IMR-90 (cell line): ENCODE data around the gene CRIM1. TPM values are rescaled to one million over a fixed set of nuclear protein-coding genes. Genes with fewer than 3 reads are reported as not detected.

Experiments
- ATAC-seq: fragments of 200-7000 bp; cut with Tn5 transposase; 2 replicates; pipeline ENCODE4 v1.9.1; 2020; ENCODE audit warnings: low read depth, mild to moderate bottlenecking, moderate library complexity
- BruUV-seq: library from RNA; stranded (reverse); fragments of 400-500 nt; replicated peaks from 2 replicates; lab custom pipeline; 2021; lab: Mats Ljungman, UMichigan
- CTCF ChIA-PET: fragments of 300-600 bp; formaldehyde crosslinking; extraction: SDS; loops from one replicate; lab custom pipeline; 2021; ENCODE audit warnings: antibody characterized with exemption; lab: Yijun Ruan, JAX
- POLR2A ChIA-PET: fragments of 300-600 bp; sonication (Branson Sonifier 250); formaldehyde crosslinking; loops from one replicate; lab custom pipeline; 2022; ENCODE audit warnings: antibody characterized with exemption; ENCODE audit not compliant: unreplicated experiment; lab: Charles Lee
- DNase-seq: peaks from one replicate; pipeline ENCODE4 v3.0.0; 2013
- H2AFZ ChIP-seq: replicated peaks from 2 replicates; pipeline ENCODE3; 2013; ENCODE audit warnings: low read length, mild to moderate bottlenecking; ENCODE audit not compliant: poor library complexity
- H2AK5ac ChIP-seq: 2 replicates; pipeline ENCODE4 v1.6.1; 2013; ENCODE audit warnings: low read depth, low read length, inconsistent platforms
- H2AK9ac ChIP-seq: replicated peaks from 2 replicates; pipeline ENCODE3; 2013; ENCODE audit warnings: mild to moderate bottlenecking, low read depth, low read length, moderate library complexity; ENCODE audit not compliant: poor library complexity
- H2BK120ac ChIP-seq: 2 replicates; pipeline ENCODE4 v1.6.1; 2013; ENCODE audit warnings: low read depth, low read length, inconsistent platforms
- H2BK15ac ChIP-seq: 3 replicates; pipeline ENCODE4 v1.6.1; 2013; ENCODE audit warnings: low read depth, low read length, inconsistent platforms
- H2BK20ac ChIP-seq: 2 replicates; pipeline ENCODE4 v1.6.1; 2013; ENCODE audit warnings: low read depth, mild to moderate bottlenecking, inconsistent platforms, low read length, moderate library complexity
- H2BK5ac ChIP-seq: 2 replicates; pipeline ENCODE4 v1.6.1; 2013; ENCODE audit warnings: mild to moderate bottlenecking, low read depth, low read length, inconsistent platforms; ENCODE audit not compliant: poor library complexity, severe bottlenecking
- H3K14ac ChIP-seq: replicated peaks from 2 replicates; pipeline ENCODE4 v1.6.1; 2013; ENCODE audit warnings: low read depth, low read length, inconsistent platforms
- H3K18ac ChIP-seq: 2 replicates; pipeline ENCODE4 v1.6.1; 2013; ENCODE audit warnings: low read depth, low read length, control low read depth
- H3K23ac ChIP-seq: 2 replicates; pipeline ENCODE4 v1.6.1; 2013; ENCODE audit warnings: low read depth, low read length, inconsistent platforms
- H3K27ac ChIP-seq: 2 replicates; pipeline ENCODE4 v1.5.1; 2013; ENCODE audit warnings: mild to moderate bottlenecking, control low read depth, low read length; ENCODE audit not compliant: insufficient read depth
- H3K27me3 ChIP-seq: 2 replicates; pipeline ENCODE4 v1.6.1; 2013; ENCODE audit warnings: low read length; ENCODE audit not compliant: control insufficient read depth, insufficient read depth
- H3K36me3 ChIP-seq: 2 replicates; pipeline ENCODE4 v1.6.1; 2013; ENCODE audit warnings: low read length, mixed read lengths; ENCODE audit not compliant: control insufficient read depth, insufficient read depth
- H3K4ac ChIP-seq: 2 replicates; pipeline ENCODE4 v1.6.1; 2013; ENCODE audit warnings: low read depth, low read length, inconsistent platforms
- H3K4me1 ChIP-seq: 2 replicates; pipeline ENCODE4 v1.6.1; 2013; ENCODE audit warnings: low read length, mixed read lengths; ENCODE audit not compliant: control insufficient read depth, insufficient read depth
- H3K4me2 ChIP-seq: 2 replicates; pipeline ENCODE4 v1.6.1; 2013; ENCODE audit warnings: low read depth, mild to moderate bottlenecking, control low read depth, low read length, moderate library complexity
- H3K4me3 ChIP-seq: 2 replicates; pipeline ENCODE4 v1.5.1; 2013; ENCODE audit warnings: low read depth, mild to moderate bottlenecking, control low read depth, low read length, moderate library complexity; ENCODE audit not compliant: insufficient read depth
- H3K56ac ChIP-seq: 2 replicates; pipeline ENCODE4 v1.6.1; 2013; ENCODE audit warnings: low read length, inconsistent platforms; ENCODE audit not compliant: insufficient read depth; ENCODE audit errors: extremely low read depth
- H3K79me1 ChIP-seq, 2 experiments: 2 replicates each; pipeline ENCODE4 v1.6.1; 2013; ENCODE audit warnings: low read length in 2 of 2, inconsistent platforms in 1 of 2, low read depth in 1 of 2
- H3K9ac ChIP-seq: 2 replicates; pipeline ENCODE4 v1.6.1; 2013; ENCODE audit warnings: low read depth, low read length, control low read depth
- H3K9me1 ChIP-seq: 2 replicates; pipeline ENCODE4 v1.6.1; 2013; ENCODE audit warnings: low read length, inconsistent platforms; ENCODE audit not compliant: insufficient read depth
- H3K9me3 ChIP-seq: 2 replicates; pipeline ENCODE4 v1.6.1; 2013; ENCODE audit warnings: low read length; ENCODE audit not compliant: control insufficient read depth, insufficient read depth
- H4K20me1 ChIP-seq: 2 replicates; pipeline ENCODE4 v1.6.1; 2013; ENCODE audit warnings: low read length, inconsistent platforms; ENCODE audit not compliant: insufficient read depth
- H4K5ac ChIP-seq: 2 replicates; pipeline ENCODE4 v1.6.1; 2013; ENCODE audit warnings: mild to moderate bottlenecking, low read depth, low read length, control low read depth
- H4K8ac ChIP-seq, 2 experiments: 2 replicates each; pipeline ENCODE4 v1.6.1; 2013; ENCODE audit warnings: low read depth in 2 of 2, low read length in 2 of 2, control low read depth in 1 of 2, inconsistent platforms in 1 of 2
- H4K91ac ChIP-seq: 2 replicates; pipeline ENCODE4 v1.6.1; 2013; ENCODE audit warnings: low read depth, low read length, inconsistent platforms; ENCODE audit not compliant: insufficient read depth
- BHLHE40 ChIP-seq: fragments of 150-350 bp; IDR thresholded peaks from 2 replicates; pipeline ENCODE4 v1.6.1; 2016; ENCODE audit warnings: mild to moderate bottlenecking, low read depth, low read length
- CEBPB ChIP-seq: IDR thresholded peaks from 2 replicates; pipeline ENCODE4 v1.6.1; 2012; ENCODE audit warnings: low read depth, low read length, improper control_type of control experiment
- POLR2A ChIP-seq: IDR thresholded peaks from 2 replicates; pipeline ENCODE4 v1.6.1; 2012; ENCODE audit warnings: mild to moderate bottlenecking, low read depth, low read length
- USF2 ChIP-seq: fragments of 150-350 bp; IDR thresholded peaks from 2 replicates; pipeline ENCODE4 v1.6.1; 2017; ENCODE audit warnings: mild to moderate bottlenecking, antibody characterized with exemption, low read length, low read depth
- WGBS, 2 experiments: methylation state at CpG; one replicate each; pipeline versions ENCODE4 v1.1.5 to v1.1.7; 2013; ENCODE audit warnings: missing lambda C conversion rate in 2 of 2; ENCODE audit not compliant: insufficient read length in 1 of 2; ENCODE audit errors: extremely low coverage in 2 of 2; 5-methylcytosine and 5-hydroxymethylcytosine counted together
- dilution Hi-C: fragments of 300-500 bp; cut with HindIII; formaldehyde crosslinking; loops from one replicate; pipeline ENCODE4 v1.14.3; 2018; ENCODE audit warnings: low sequenced_read_pairs; ENCODE audit not compliant: unreplicated experiment
- in situ Hi-C: fragments of 300-500 bp; cut with MboI; formaldehyde crosslinking; loops from 3 replicates; pipeline ENCODE4 v1.14.3; 2019; ENCODE audit warnings: low sequenced_read_pairs, inconsistent platforms, mixed read lengths
- intact Hi-C: fragments of 100-400 bp; cut with micrococcal nuclease; formaldehyde crosslinking; loops from 2 replicates; pipeline ENCODE4 v1.10.0; 2022
- polyA plus RNA-seq, 3 experiments: library from polyadenylated mRNA; depleted of rRNA; stranded (reverse); fragments of >200 nt; gene quantifications; 2 replicates each; pipeline ENCODE4 v1.2.3, GENCODE V29; 2012; ENCODE audit warnings: low replicate concordance in 1 of 3
- total RNA-seq: library from RNA; depleted of rRNA; stranded (reverse); fragments of >200 nt; gene quantifications from 2 replicates; pipeline ENCODE4 v1.2.3, GENCODE V29; 2012

Gene CRIM1
- total and polyA plus RNA-seq, 2 of the 4 experiments (the other 2 are of a cell fraction), result 285 to 490 TPM

GRCh38 chr2:36450466-36451196, 95.1 kb downstream of the CRIM1 start:
- ATAC-seq (peak; percentile 40), DNase-seq (peak; percentile 89)
- no CpG with 5 or more reads among the region's 5 CpGs for WGBS, 2 experiments
- Histone ChIP-seq H2AK9ac (no peak overlapping the region), H3K9me3 (no peaks in the 10 kb centered on the region), H3K4ac (peak overlapping the region; percentile 92), H2BK15ac (peak overlapping the region; percentile 78; the same call in 1 of the 3 replicates), H3K9ac (peak overlapping the region; percentile 50; the same call in 1 of the 2 replicates), H4K20me1 (peaks cover 28% of the 10 kb centered on the region; the same call in 1 of the 2 replicates), H3K4me3 (no peak overlapping the region), H3K27me3 (no peaks in the 10 kb centered on the region), H4K8ac (peak overlapping the region; percentile 30 to 83; a peak in 3 of 4 replicates), H3K56ac (peak overlapping the region; percentile 33), H3K27ac (no peak overlapping the region; the same call in 1 of the 2 replicates), H3K4me1 (peaks cover 44% of the 10 kb centered on the region), H2AK5ac (no peak overlapping the region; the same call in 1 of the 2 replicates), H2BK5ac (peak overlapping the region; percentile 95), H3K4me2 (peak overlapping the region; percentile 59; the same call in 1 of the 2 replicates), H3K23ac (peak overlapping the region; percentile 83; the same call in 1 of the 2 replicates), H2BK20ac (peak overlapping the region; percentile 38; the same call in 1 of the 2 replicates), H2BK120ac (peak overlapping the region; percentile 89), H4K5ac (no peak overlapping the region), H4K91ac (0 out of 2 replicates have a peak overlapping the region, but pooled peaks have one; percentile 43), H3K9me1 (peaks cover 35% of the 10 kb centered on the region), H3K18ac (peak overlapping the region; percentile 98; the same call in 1 of the 2 replicates), H3K79me1 (peaks cover 50 to 77% of the 10 kb centered on the region in 2 experiments), H2AFZ (no peak overlapping the region), H3K14ac (no peak overlapping the region; the same call in 1 of the 2 replicates), H3K36me3 (peaks cover 34% of the 10 kb centered on the region)
- BruUV-seq, result TSS peak; percentile 93
- CTCF ChIA-PET, result interaction anchor here (1.7 kb wide), 1 partner anchor 56 kb away, joined by 4 read pairs; no protein-coding TSS in a partner anchor
- POLR2A ChIA-PET, result no interaction called here
- intact Hi-C loops (loop anchor here (2.0 to 5.0 kb wide), 2 partner anchors 36 to 93 kb away; partner anchors contain the start of gene CRIM1), in situ Hi-C loops (no loop called here), dilution Hi-C loops (no loop called here)
- TF ChIP-seq BHLHE40, result 0 out of 2 replicates have a peak, but pooled peaks have one; percentile 5
- TF ChIP-seq POLR2A, result peak; percentile 9; the same call in 1 of the 2 replicates
- 0 out of 2 replicates have a peak, but pooled peaks have one; percentile 4 for TF ChIP-seq CEBPB
- no peak for TF ChIP-seq USF2
